Loucy (cell line): ENCODE measurements around the gene PFKFB1.

Experiments used
- H2AFZ ChIP-seq: fragments of 200-600 bp; sonication (generic); 2 replicates; pipeline ENCODE4 v1.6.0; 2016; ENCODE audit warnings: antibody characterized with exemption, mild to moderate bottlenecking, low read length, moderate library complexity
- H3F3A ChIP-seq: fragments of 200-600 bp; 2 replicates; pipeline ENCODE4 v1.6.0; 2016; ENCODE audit warnings: antibody characterized with exemption, low read depth, mild to moderate bottlenecking
- H3K27me3 ChIP-seq: fragments of 200-600 bp; sonication (generic); 2 replicates; pipeline ENCODE4 v1.6.1; 2014; ENCODE audit warnings: low read length, mild to moderate bottlenecking; ENCODE audit not compliant: insufficient read depth, poor library complexity, severe bottlenecking
- H3K36me3 ChIP-seq: fragments of 200-600 bp; sonication (generic); 2 replicates; pipeline ENCODE4 v1.6.1; 2016; ENCODE audit warnings: low read length; ENCODE audit not compliant: insufficient read depth
- H3K4me1 ChIP-seq: fragments of 200-600 bp; sonication (generic); 2 replicates; pipeline ENCODE4 v1.5.1; 2014; ENCODE audit warnings: low read length, mild to moderate bottlenecking; ENCODE audit not compliant: insufficient read depth, poor library complexity, severe bottlenecking
- H3K4me2 ChIP-seq: fragments of 200-600 bp; sonication (generic); 2 replicates; pipeline ENCODE4 v1.6.0; 2014; ENCODE audit warnings: antibody characterized with exemption, low read length, low read depth, mild to moderate bottlenecking; ENCODE audit not compliant: poor library complexity, severe bottlenecking
- H3K4me3 ChIP-seq: fragments of 200-600 bp; sonication (generic); 2 replicates; pipeline ENCODE4 v1.5.1; 2014; ENCODE audit warnings: low read length, mild to moderate bottlenecking, mixed read lengths; ENCODE audit not compliant: poor library complexity, severe bottlenecking
- H3K79me2 ChIP-seq: fragments of 200-600 bp; sonication (generic); 2 replicates; pipeline ENCODE4 v1.6.1; 2014; ENCODE audit warnings: low read length; ENCODE audit not compliant: insufficient read depth
- H3K9ac ChIP-seq: fragments of 200-600 bp; sonication (generic); 2 replicates; pipeline ENCODE4 v1.6.0; 2014; ENCODE audit warnings: mild to moderate bottlenecking, low read depth, low read length, moderate library complexity; ENCODE audit not compliant: poor library complexity, severe bottlenecking
- H3K9me2 ChIP-seq: fragments of 200-600 bp; sonication (generic); replicated peaks from 2 replicates; pipeline ENCODE4 v1.6.1; 2016; ENCODE audit warnings: low read depth, low read length, mixed read lengths
- H3K9me3 ChIP-seq: fragments of 200-600 bp; sonication (generic); 2 replicates; pipeline ENCODE4 v1.6.1; 2014; ENCODE audit warnings: mild to moderate bottlenecking, antibody characterized with exemption, low read length, low read depth; ENCODE audit not compliant: insufficient read depth
- H4K20me1 ChIP-seq: fragments of 200-600 bp; sonication (generic); 2 replicates; pipeline ENCODE4 v1.6.0; 2014; ENCODE audit warnings: antibody characterized with exemption, low read length, mild to moderate bottlenecking; ENCODE audit not compliant: insufficient read depth, poor library complexity, severe bottlenecking
- CTCF ChIP-seq: fragments of 200-600 bp; sonication (generic); conservative IDR thresholded peaks from 2 replicates; pipeline ENCODE4 v1.5.1; 2014; ENCODE audit warnings: mild to moderate bottlenecking, antibody characterized with exemption, low read length
- EZH2phosphoT487 ChIP-seq: fragments of 200-600 bp; IDR thresholded peaks from 2 replicates; pipeline ENCODE4 v1.6.1; 2018; ENCODE audit warnings: antibody characterized with exemption, mild to moderate bottlenecking, moderate library complexity, borderline replicate concordance

The PFKFB1 gene

GRCh38 chrX:54995621-54996020, 1.6 kb upstream of the PFKFB1 start:
- Histone ChIP-seq H3K36me3 (no peaks in the 10 kb centered on the region), H3K4me1 (no peaks in the 10 kb centered on the region), H3K9ac (no peak overlapping the region), H3F3A (no peaks in the 10 kb centered on the region), H4K20me1 (no peaks in the 10 kb centered on the region), H3K9me2 (no peaks in the 10 kb centered on the region), H3K4me3 (no peak overlapping the region), H3K4me2 (no peak overlapping the region), H3K9me3 (no peaks in the 10 kb centered on the region), H3K27me3 (no peaks in the 10 kb centered on the region), H2AFZ (no peak overlapping the region), H3K79me2 (peaks cover 5% of the 10 kb centered on the region)
- TF ChIP-seq CTCF (no peak), EZH2phosphoT487 (no peak)

DNA sequence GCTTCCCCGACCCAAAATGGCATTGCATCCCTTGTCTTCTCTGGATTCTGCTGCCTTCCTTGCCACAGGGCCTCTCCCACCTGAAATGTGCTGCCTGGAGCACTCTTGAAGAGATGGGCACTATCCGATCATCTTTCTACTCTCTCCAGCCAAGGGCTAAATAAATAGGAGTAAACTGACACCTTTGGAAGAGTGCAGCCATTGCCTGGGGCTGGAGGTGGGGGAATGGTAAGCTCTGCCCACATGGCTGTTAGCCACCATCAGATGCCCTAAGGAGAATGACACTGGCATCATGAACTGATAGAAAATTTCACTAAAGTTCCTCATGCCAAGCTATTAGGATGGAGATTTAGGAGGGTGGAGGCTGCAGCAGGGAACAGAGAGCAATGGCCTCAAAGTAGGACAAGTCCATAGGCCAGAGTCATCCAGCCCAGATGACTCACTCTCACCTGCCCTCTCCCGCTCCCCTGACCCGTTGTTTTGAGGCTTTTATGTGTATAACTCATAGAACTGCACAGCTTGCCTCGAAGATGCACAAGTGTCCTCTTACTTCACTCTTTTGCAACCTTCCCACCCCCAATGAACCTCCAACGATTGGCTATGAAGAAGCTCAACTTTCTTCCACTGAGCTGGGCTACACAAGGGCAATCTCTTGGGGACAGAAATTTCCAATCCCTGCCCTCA, 822 bp upstream of the PFKFB1 start:
- H3K4me1 ChIP-seq: no peaks in the 10 kb centered on the region
- H3K4me2 ChIP-seq: no peak overlapping the region
- no peaks in the 10 kb centered on the region for H3K36me3 ChIP-seq
- H4K20me1 ChIP-seq: no peaks in the 10 kb centered on the region
- no peak overlapping the region for H3K9ac ChIP-seq
- H2AFZ ChIP-seq: no peak overlapping the region
- no peak overlapping the region for H3K4me3 ChIP-seq
- no peaks in the 10 kb centered on the region for H3K9me2 ChIP-seq
- no peak for TF ChIP-seq EZH2phosphoT487
- no peak for TF ChIP-seq CTCF
- no peaks in the 10 kb centered on the region for H3F3A ChIP-seq
- no peaks in the 10 kb centered on the region for H3K9me3 ChIP-seq
- H3K27me3 ChIP-seq: no peaks in the 10 kb centered on the region
- H3K79me2 ChIP-seq: no peaks in the 10 kb centered on the region

GRCh38 chrX:54992911-54993622, 921 bp downstream of the PFKFB1 start:
- Histone ChIP-seq H3K4me2 (no peak overlapping the region), H3K4me1 (no peaks in the 10 kb centered on the region), H3K4me3 (no peak overlapping the region), H3K36me3 (no peaks in the 10 kb centered on the region), H3K9me3 (no peaks in the 10 kb centered on the region), H4K20me1 (no peaks in the 10 kb centered on the region), H2AFZ (no peak overlapping the region), H3K79me2 (no peaks in the 10 kb centered on the region), H3K9ac (no peak overlapping the region), H3K27me3 (no peaks in the 10 kb centered on the region), H3K9me2 (no peaks in the 10 kb centered on the region), H3F3A (no peaks in the 10 kb centered on the region)
- TF ChIP-seq CTCF (no peak), EZH2phosphoT487 (no peak)
